Measurements from ENCODE around the gene DICER1.

- TF ChIP-seq ZBTB33 (CRISPR knock-in tag; IDR thresholded peaks at IDR 0.05): no peak
- no peak for TF ChIP-seq CTCF (IDR thresholded peaks at IDR 0.05 in 2 of 3, conservative IDR thresholded peaks at IDR 0.05 in 1 of 3; ENCODE audit: insufficient read depth in 2 of 3, low read depth in 1 of 3, low read length in 3 of 3)
- TF ChIP-seq POLR2AphosphoS5 (IDR thresholded peaks at IDR 0.05; ENCODE audit: control insufficient read depth, insufficient read depth, low read depth, low read length): no peak
- no peak for TF ChIP-seq ZNF175 (CRISPR knock-in tag; IDR thresholded peaks at IDR 0.05; ENCODE audit: low read depth)
- TF ChIP-seq EZH2 (IDR thresholded peaks at IDR 0.05; ENCODE audit: borderline replicate concordance, low read depth, low read length): no peak
- TF ChIP-seq REST (IDR thresholded peaks at IDR 0.05; ENCODE audit: borderline replicate concordance): no peak
- no peak for TF ChIP-seq REST (CRISPR knock-in tag; IDR thresholded peaks at IDR 0.05; ENCODE audit: low read depth)
- TF ChIP-seq ZBTB5 (IDR thresholded peaks at IDR 0.05): no peak
- no peak for TF ChIP-seq SREBF1 (IDR thresholded peaks at IDR 0.05; ENCODE audit: borderline replicate concordance, low read depth, low read length)
Observed at GRCh38 chr14:95104911-95105310, 52.4 kb downstream of the DICER1 start.

All from K562 (cell line).